A673 (cell line): ENCODE results near the gene NEDD8. TPM values are rescaled to one million over a fixed set of nuclear protein-coding genes. Genes with fewer than 3 reads are reported as not detected.

Source experiments
- BruUV-seq: library from RNA; stranded (reverse); fragments of 400-500 nt; replicated peaks from 2 replicates; lab custom pipeline; 2021; lab: Mats Ljungman, UMichigan
- CTCF ChIA-PET: fragments of 300-600 bp; sonication (Branson Sonifier 250); formaldehyde crosslinking; loops from one replicate; lab custom pipeline; 2022; ENCODE audit warnings: antibody characterized with exemption; lab: Charles Lee
- POLR2A ChIA-PET: fragments of 300-600 bp; sonication (Branson Sonifier 250); formaldehyde crosslinking; loops from one replicate; lab custom pipeline; 2022; ENCODE audit warnings: antibody characterized with exemption; ENCODE audit not compliant: low non-redundant PET; lab: Charles Lee
- DNase-seq: peaks from one replicate; pipeline ENCODE4 v3.0.0-alpha.2; 2015; ENCODE audit warnings: low spot score
- H3K27ac ChIP-seq: fragments of 200-600 bp; sonication (generic); 2 replicates; pipeline ENCODE4 v1.5.1; 2016; ENCODE audit warnings: mixed run types, low read depth, mild to moderate bottlenecking, mixed read lengths, antibody characterized with exemption, low read length; ENCODE audit not compliant: poor library complexity, severe bottlenecking
- H3K27me3 ChIP-seq: fragments of 200-600 bp; sonication (generic); replicated peaks from 2 replicates; pipeline ENCODE4 v1.6.1; 2017; ENCODE audit warnings: mixed run types, low read depth, mild to moderate bottlenecking, mixed read lengths, antibody characterized with exemption, low read length; ENCODE audit not compliant: insufficient read depth, poor library complexity
- H3K36me3 ChIP-seq: fragments of 200-600 bp; sonication (generic); 2 replicates; pipeline ENCODE4 v1.6.1; 2016; ENCODE audit warnings: mixed run types, mild to moderate bottlenecking, mixed read lengths, antibody characterized with exemption, low read length; ENCODE audit not compliant: insufficient read depth, poor library complexity, severe bottlenecking
- H3K4me1 ChIP-seq: fragments of 200-600 bp; sonication (generic); 2 replicates; pipeline ENCODE4 v1.6.1; 2017; ENCODE audit warnings: mixed run types, mild to moderate bottlenecking, mixed read lengths, antibody characterized with exemption, low read length; ENCODE audit not compliant: insufficient read depth, poor library complexity, severe bottlenecking
- H3K4me3 ChIP-seq: fragments of 200-600 bp; sonication (generic); 2 replicates; pipeline ENCODE4 v1.5.1; 2016; ENCODE audit warnings: low read depth, mixed run types, mild to moderate bottlenecking, mixed read lengths, low read length; ENCODE audit not compliant: poor library complexity, severe bottlenecking
- H3K9me3 ChIP-seq: fragments of 200-600 bp; sonication (generic); 2 replicates; pipeline ENCODE4 v1.6.1; 2016; ENCODE audit warnings: mixed run types, low read depth, mild to moderate bottlenecking, mixed read lengths, antibody characterized with exemption, low read length; ENCODE audit not compliant: poor library complexity, severe bottlenecking
- CTCF ChIP-seq: fragments of 300-800, 200-600 bp; sonication (generic); conservative IDR thresholded peaks from 2 replicates; pipeline ENCODE4 v1.5.1; 2017; ENCODE audit warnings: low read depth, mild to moderate bottlenecking, antibody characterized with exemption, low read length, moderate library complexity, mixed read lengths
- EZH2 ChIP-seq: fragments of 200-600 bp; sonication (generic); IDR thresholded peaks from 2 replicates; pipeline ENCODE4 v1.6.1; 2017; ENCODE audit warnings: borderline replicate concordance, low read depth, mild to moderate bottlenecking, mixed read lengths, antibody characterized with exemption, low read length; ENCODE audit not compliant: poor library complexity, severe bottlenecking
- intact Hi-C: fragments of 100-400 bp; cut with micrococcal nuclease; formaldehyde crosslinking; loops from one replicate; pipeline ENCODE4 v1.10.0; 2022; ENCODE audit not compliant: unreplicated experiment
- total RNA-seq: library from RNA; stranded (reverse); gene quantifications from 2 replicates; pipeline ENCODE4 v1.2.3, GENCODE V29; 2021

Gene NEDD8
- total RNA-seq, 1 experiment from 2014 or later, result 266 TPM

- BruUV-seq, result no TSS peak
Measured at GRCh38 chr14:24182110-24182882, 49.9 kb downstream of the NEDD8 start.

GRCh38 chr14:24181371-24182077 is 50.6 kb downstream of the NEDD8 start:
- Histone ChIP-seq H3K4me3 (no peak overlapping the region), H3K4me1 (no peaks in the 10 kb centered on the region), H3K9me3 (no peaks in the 10 kb centered on the region), H3K27me3 (no peaks in the 10 kb centered on the region), H3K36me3 (peaks cover 64% of the 10 kb centered on the region), H3K27ac (no peak overlapping the region)
- no TSS peak for BruUV-seq
- POLR2A ChIA-PET, result no interaction called here
- no peak for DNase-seq
- intact Hi-C loops, result no loop called here
- no peak for TF ChIP-seq CTCF
- TF ChIP-seq EZH2, result no peak
- CTCF ChIA-PET, result interaction anchor here (0.5 to 1.3 kb wide), 2 partner anchors 21 to 882 kb away, joined by 4 to 6 read pairs; partner anchors contain the start of gene IRF9

More at GRCh38 chr14:24182110-24182882, 49.9 kb downstream of the NEDD8 start:
- Histone ChIP-seq H3K27me3 (no peaks in the 10 kb centered on the region), H3K4me1 (no peaks in the 10 kb centered on the region), H3K9me3 (no peaks in the 10 kb centered on the region), H3K4me3 (no peak overlapping the region), H3K36me3 (peaks cover 71% of the 10 kb centered on the region), H3K27ac (no peak overlapping the region)
- ChIA-PET POLR2A (no interaction called here), CTCF (interaction anchor here (1.3 kb wide), 1 partner anchor 21 kb away, joined by 4 read pairs; the partner anchor contains the start of gene IRF9)
- DNase-seq, result no peak
- intact Hi-C loops, result no loop called here
- TF ChIP-seq CTCF, result no peak
- TF ChIP-seq EZH2, result no peak

- no peaks in the 10 kb centered on the region for H3K9me3 ChIP-seq
- ChIA-PET POLR2A (interaction anchor here (0.5 kb wide), 1 partner anchor 45 kb away, joined by 3 read pairs; no protein-coding TSS in a partner anchor), CTCF (interaction anchor here (0.7 kb wide), 1 partner anchor 19 kb away, joined by 3 read pairs; the partner anchor contains the start of gene IRF9)
- no peak overlapping the region for H3K4me3 ChIP-seq
- no peak for TF ChIP-seq EZH2
- no peak for TF ChIP-seq CTCF
- H3K27me3 ChIP-seq, result no peaks in the 10 kb centered on the region
- H3K36me3 ChIP-seq, result peaks cover 53% of the 10 kb centered on the region
- intact Hi-C loops, result no loop called here
- DNase-seq, result peak; percentile 39
- BruUV-seq, result no TSS peak
- H3K27ac ChIP-seq, result no peak overlapping the region
- H3K4me1 ChIP-seq, result no peaks in the 10 kb centered on the region
Measured at GRCh38 chr14:24179961-24180796, 52.0 kb downstream of the NEDD8 start.
